ENCODE data around the gene DAB2IP.
"Not testable (repeated sequence)": the region's sequence is repeated elsewhere in the genome, so short reads cannot be mapped to it uniquely, and the experiment has no call there.

Gene DAB2IP

DNA sequence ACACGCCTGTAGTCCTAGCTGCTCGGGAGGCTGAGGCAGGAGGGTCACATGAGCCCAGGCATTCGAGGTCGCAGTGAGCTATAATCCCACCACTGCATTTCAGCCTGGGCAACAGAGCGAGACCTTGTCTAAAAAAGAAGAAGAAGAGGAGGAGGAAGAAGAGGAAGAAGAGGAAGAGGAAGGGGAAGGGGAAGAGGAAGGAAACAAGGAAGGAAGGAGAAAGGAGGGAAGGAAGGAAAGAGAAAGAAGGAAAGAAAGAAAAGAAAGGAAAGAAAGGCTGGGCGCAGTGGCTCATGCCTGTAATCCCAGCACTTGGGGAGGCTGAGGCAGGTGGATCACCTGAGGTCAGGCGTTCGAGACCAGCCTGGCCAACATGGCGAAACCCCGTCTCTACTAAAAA is 7.4 kb upstream of the DAB2IP start:
- not testable (repeated sequence) for DNase-seq (ENCODE audit: low read depth in 3 of 3)

GRCh38 chr9:121645003-121645402 is 6.4 kb upstream of the DAB2IP start:
- no peak for DNase-seq (ENCODE audit: low read depth in 3 of 3)

DNA sequence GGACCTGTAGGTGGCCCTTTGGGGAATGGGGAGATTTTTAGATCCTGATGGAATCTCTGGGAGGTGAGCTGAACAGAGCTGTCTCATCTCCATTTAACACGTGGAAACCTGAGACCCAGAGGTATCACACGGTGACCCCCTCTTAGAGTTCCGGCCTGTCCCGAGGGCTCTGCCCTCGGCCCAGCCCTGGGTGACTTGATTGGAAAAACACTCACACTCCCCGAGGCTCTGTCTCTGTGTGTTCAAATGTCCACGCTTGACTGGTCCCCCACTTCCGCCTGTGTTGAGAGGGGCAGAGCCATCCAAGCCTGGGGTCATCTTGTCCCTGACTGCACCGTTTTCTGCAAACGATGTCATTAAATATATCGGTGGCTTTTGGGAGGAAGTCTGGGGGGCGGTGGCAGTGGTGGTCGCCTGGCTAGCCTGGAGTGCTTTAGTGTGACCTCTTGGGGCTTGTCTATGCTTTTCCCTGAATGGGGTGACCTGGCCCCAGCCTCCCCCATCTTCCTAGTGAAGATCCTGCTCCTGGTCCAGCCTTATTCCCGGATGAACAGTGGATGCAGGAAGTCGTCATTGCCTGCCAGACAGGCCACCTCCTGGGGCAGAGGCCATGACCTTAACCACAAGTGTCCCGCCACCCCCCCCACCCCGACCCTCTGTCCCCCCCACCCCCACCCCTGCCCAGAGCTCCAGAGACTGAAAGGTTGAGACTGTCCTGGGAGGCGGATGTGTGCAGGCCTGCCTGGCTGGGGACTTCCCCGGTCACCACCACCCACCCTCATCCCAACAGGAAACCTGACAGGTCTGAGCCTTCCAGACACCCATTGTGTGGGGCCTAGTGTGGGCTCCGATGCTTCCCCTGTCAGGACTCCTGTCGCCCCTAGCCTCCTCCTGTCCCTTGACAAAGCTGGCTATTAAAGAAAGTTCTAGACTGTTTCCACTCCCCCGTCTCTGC is 5.3 kb upstream of the DAB2IP start:
- DNase-seq (ENCODE audit: low read depth in 3 of 3) = no peak

GRCh38 chr9:121646992-121647391 is 4.4 kb upstream of the DAB2IP start:
- no peak for DNase-seq (ENCODE audit: low read depth in 3 of 3)

- DNase-seq (ENCODE audit: low read depth in 3 of 3) = no peak
Observed at GRCh38 chr9:121648172-121648571, 3.3 kb upstream of the DAB2IP start.

GRCh38 chr9:121648799-121649198 is 2.6 kb upstream of the DAB2IP start:
- DNase-seq (ENCODE audit: low read depth in 3 of 3) = no peak

DNA sequence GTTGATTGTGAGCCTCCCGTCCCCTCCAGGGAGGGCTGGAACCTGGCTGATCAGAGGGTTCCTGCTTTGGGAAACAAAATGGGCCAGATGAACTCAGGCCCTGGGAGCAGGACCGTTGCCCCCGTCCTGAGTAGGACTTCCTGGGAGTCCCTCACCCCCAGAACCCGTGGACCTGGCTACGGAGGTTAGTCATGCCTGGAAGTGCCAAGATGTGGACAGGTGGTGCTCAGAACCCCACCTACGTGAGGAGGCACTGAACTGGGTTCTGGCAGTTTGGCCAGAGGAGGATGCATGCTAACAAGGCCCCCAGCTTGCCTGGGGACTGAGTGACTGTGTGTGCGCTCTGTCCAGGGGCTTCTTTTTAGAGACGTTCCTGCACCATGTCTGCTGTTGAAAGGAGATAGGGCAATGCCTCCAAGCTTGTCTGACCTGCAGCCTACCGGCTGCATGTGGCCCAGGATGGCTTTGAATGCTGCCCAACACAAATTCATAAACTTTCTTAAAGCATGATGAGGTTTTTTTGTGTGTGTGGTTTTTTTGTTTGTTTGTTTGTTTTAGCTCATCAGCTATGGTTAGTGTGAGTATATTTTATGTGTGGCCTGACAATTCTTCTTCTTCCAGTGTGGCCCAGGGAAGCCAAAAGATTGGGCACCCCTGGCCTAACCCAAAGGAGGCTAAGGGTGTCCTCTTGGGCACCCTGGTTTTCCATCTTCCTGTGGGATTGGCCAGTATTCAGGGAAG is 1.8 kb upstream of the DAB2IP start:
- DNase-seq (ENCODE audit: low read depth in 3 of 3) = no peak

- DNase-seq (ENCODE audit: low read depth in 3 of 3) = no peak
Observed at GRCh38 chr9:121650217-121651007, 1.0 kb upstream of the DAB2IP start.

DNA sequence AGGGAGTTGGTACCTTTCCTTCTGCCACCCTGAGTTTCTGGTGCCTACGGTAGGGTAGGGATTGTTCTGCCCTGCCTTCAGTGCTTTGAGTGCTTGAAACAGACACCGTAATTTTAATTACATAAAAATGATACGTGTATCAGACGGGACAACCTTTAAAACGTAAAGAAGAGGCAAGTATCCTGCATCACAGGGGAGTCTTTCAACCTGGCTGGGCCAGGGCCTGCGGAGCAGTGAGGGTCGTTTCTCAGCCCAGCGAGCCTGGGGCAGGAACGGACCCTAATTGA is 483 bp upstream of the DAB2IP start:
- no peak for DNase-seq (ENCODE audit: low read depth in 3 of 3)

DNA sequence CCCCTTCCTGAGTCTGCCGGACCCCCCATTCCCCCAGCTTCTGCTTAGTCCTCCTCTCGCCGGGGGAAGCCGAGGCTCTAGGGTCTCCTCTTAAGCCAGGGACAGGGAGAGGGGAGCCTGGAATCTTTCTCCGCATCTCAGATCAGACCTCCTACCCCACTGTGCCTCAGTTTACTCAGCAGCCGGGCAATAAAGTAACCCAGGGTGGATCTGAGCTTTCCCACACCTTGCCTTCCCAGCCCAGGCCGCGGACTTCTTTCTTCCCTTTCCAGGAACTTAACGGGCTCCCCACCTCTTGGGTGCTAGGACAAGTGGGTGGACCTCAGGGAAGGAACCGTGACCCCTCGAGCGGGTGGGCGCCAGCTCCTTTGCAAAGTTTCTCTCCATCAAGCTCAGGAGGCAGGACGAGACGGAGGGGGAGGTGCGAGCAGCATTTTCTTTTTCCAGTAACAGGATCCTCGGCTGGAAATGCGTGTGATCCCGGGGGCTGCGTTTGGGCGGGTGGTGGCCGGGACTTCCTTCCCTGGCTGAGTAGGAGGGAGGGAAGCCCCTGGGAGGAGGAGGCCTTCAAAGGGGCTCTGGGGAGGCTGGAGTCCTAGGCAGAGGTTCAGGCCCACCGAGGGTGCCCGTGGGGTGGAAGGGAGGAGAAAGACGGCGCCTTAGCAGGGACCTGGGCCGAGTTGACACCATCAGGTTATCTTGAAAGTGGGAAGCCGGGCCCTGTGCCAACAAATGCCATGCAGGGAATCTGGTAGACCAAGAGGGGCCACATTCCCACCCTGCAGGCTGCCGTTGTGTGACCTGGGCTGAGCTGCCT is 795 bp downstream of the DAB2IP start:
- DNase-seq (ENCODE audit: low read depth in 3 of 3) = no peak

DNA sequence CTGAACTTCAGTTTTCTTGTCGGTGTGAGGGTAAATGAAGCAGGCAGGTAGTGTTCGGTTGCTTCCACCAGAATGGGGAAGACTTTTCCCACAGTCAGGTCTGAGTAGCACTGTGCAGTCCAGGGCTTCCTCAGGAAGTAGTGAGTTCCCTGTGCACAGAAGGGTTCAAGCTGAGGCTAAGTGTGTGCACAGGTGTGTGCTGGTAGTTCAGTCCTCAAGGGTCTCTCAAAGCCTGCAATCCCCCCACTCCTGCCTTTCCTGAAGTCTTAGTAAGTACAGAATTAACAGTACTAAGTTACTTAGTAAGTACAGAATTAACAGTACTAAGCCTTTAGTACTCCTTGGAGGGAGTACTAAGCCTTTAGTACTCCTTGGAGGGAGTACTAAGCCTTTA is 1.4 kb downstream of the DAB2IP start:
- DNase-seq (ENCODE audit: low read depth in 3 of 3) = no peak

DNA sequence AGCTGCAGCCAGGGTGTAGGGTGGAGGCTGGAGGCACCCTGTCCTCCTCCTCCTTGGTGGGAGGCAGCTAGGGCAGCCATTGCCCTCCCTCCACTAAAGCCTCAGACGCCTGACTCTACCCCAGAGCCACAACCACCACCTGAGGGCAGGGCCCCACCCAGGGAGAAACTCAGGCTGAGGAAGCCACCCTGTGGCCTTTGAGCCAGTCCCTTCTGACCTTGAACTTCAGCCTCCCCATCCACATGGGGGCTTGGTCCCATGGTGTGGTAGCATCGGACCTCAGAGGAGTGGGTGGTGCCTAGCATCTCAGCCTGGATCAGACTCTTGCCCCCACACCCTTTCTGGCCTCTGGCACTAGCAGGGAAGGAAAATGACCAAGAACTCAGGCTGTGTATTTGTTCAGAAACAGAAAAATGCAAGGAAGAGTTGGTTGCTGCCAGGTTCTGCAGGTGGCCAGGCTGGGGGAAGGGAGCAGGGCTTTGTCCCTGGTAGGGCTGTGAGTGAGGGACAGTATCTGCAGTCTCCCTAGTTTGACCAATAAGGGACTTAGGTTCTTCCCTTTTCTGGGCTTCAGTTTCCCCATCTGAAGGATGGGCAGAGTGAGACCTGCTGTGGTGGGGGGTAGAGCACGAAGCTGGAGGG is 3.2 kb downstream of the DAB2IP start:
- DNase-seq (ENCODE audit: low read depth in 3 of 3) = no peak

DNA sequence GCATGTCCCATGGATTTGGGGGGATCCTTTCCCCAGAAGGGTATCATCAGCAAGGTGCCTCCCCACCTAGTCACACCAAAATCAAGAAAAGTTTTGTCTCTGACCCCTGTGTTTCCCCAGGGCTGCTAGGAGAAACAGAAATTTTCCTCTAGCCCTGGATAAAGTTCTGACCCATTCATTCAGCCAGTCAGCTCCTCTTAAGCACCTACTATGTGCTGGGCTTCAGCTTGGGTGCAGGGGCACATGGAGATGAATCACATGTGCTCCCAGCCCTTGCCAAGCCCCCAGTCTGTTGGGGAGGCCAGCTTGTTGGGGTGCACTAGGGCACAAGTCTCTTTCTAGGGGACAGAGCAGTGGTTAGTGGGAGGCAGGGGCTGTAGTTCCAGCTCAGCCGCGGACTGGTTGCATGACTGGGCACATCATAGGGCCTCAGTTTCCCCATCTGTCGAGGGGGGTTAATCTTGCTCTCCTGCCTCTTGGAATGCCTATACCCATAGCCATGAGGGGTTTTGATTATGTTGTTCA is 3.9 kb downstream of the DAB2IP start:
- no peak for DNase-seq (ENCODE audit: low read depth in 3 of 3)

DNA sequence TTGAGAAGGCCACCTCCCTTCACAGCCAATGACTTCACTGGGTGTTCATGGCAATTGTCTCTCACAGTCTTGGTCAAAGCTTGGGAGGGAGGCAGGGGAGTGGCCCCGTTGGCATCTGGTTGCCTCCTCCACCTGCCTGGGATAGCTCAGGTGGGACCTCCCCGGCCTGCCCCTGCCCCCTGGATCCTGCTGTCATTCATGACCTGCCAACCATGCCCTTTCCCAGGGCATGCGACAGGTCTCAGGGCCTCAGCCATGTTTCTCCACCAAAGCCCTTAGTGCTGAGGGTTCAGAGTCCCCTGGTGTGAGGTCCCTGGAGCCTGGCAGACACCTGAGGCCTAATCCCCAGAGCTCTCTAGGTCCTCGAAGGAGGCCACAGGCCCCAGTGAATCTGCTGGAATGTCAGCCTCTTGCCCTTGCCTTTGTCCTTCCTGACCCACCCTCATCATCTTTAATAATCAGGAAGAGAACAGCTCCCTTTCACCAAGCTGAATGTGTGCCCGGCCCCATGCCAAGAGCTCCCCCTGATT is 5.6 kb downstream of the DAB2IP start:
- no peak for DNase-seq (ENCODE audit: low read depth in 3 of 3)

- DNase-seq (ENCODE audit: low read depth in 3 of 3) = no peak
Observed at GRCh38 chr9:121658166-121658565, 6.7 kb downstream of the DAB2IP start.

GRCh38 chr9:121658591-121658990 is 7.2 kb downstream of the DAB2IP start:
- DNase-seq (ENCODE audit: low read depth in 3 of 3) = no peak

DNA sequence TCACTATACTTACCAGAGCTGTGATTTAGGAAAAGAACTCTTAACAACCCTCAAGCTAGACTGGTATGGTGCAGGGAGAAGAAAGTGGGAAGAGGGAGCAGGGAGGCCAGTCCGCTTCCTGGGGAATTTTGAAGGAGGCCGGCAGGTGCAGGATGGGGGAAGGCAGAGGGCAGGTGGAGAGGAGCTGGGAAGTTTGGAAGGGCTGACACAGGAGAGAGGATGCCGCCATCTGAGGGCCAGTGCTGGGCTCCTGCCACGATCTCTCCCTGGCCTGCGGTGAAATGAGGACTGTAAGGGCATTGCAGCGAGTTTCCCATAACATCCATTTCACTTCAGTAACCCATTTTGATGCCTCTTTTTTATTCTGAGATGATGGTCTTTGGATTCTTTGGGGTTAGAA is 8.9 kb downstream of the DAB2IP start:
- DNase-seq (ENCODE audit: low read depth in 3 of 3) = no peak

GRCh38 chr9:121660876-121661275 is 9.4 kb downstream of the DAB2IP start:
- DNase-seq (ENCODE audit: low read depth in 3 of 3) = no peak

DNA sequence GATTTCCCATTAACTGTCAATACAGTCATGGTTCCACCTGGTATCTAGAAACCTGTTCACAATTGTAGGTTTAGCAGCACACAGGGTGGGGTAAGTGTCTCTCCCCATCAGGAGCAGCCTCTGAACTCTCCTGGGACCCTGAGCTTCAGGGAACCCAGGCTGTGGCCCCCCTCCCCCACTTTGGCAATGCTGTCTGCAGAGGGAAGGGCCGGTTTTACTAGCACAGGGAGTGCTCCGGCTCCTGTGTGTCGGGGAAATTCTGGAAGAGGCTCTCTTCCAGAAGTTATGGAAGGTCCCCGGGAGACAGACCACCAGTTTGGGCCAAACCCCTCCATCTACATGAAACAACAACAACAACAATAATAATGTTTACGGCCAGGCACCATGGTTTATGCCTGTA is 9.9 kb downstream of the DAB2IP start:
- no peak for DNase-seq (ENCODE audit: low read depth in 3 of 3)

GRCh38 chr9:121662359-121662758 is 10.9 kb downstream of the DAB2IP start:
- DNase-seq (ENCODE audit: low read depth in 3 of 3) = no peak

Measured in stimulated activated CD4-positive, alpha-beta T cell treated with anti-CD3 and anti-CD28 coated beads, TNF-alpha, amount 100 ng/mL, for 48 hours (primary cell).